Renal cortex interstitium (tissue), 11 donors: Measurements from ENCODE around the gene AMPD3. TPM values are rescaled to one million over a fixed set of nuclear protein-coding genes. Genes with fewer than 3 reads are reported as not detected.
A peak's percentile ranks its signal among the peaks of the same experiment; 100 is the strongest.

Source experiments
- DNase-seq, 11 donors: peaks; one replicate each; pipeline ENCODE4 v3.0.0-alpha.2; 2013; ENCODE audit warnings: low read depth in 9 of 11, low spot score in 4 of 11; ENCODE audit errors: extremely low read depth in 1 of 11
- polyA plus RNA-seq, 3 donors: library from polyadenylated mRNA; unstranded; fragments of 120-200 nt; gene quantifications; one replicate each; pipeline ENCODE4 v1.2.1, GENCODE V29; 2013; ENCODE audit not compliant: insufficient read length in 3 of 3

Gene AMPD3
- polyA plus RNA-seq, 3 donors: 5.0 to 7.2 (median 5.7) TPM

DNA sequence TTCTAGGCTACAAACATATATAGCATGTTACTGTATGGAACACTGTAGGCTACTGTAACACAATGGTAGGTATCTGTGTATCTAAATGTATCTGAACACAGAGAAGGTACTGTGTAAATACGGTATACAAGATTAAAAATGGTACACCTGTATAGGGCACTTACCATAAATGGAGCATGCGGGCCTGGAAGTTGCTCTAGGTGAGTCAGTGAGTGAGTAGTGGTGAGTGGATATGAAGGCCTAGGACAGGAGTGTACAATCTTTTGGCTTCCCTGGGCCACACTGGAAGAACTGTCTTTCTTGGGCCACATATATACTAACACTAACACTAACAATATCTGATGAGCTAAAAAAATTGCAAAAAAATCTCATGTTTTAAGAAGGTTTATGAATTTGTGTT, 64.6 kb downstream of the AMPD3 start:
- no peak for DNase-seq

- no peak for DNase-seq
Observed at GRCh38 chr11:10520562-10520961, 65.5 kb downstream of the AMPD3 start.

DNA sequence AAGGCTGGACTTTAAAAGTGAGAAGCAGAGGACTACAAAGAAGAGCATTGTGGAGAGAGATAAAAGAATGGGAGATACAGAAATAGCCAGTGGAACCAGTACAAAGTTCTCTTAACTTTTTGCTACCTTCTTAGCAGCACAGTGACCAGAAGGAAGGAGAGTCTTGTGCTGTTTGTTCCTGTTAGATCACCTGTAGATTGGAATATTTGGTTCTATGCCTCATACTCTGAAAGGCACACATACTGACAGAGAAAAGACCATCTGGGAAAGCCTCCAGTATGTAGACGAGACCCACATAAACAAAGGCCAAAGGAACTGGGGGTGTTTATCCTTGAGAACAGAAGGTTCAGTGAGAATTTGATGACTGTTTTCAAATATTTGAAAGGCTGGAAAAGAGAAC, 67.2 kb downstream of the AMPD3 start:
- DNase-seq: no peak

GRCh38 chr11:10522921-10523320, 67.9 kb downstream of the AMPD3 start:
- no peak for DNase-seq

- peak in 4 of 11 donors; percentile 9 to 45 (median 27) for DNase-seq
Observed at GRCh38 chr11:10524471-10524870, 69.4 kb downstream of the AMPD3 start.

GRCh38 chr11:10526974-10527918, 72.2 kb downstream of the AMPD3 start:
- no peak for DNase-seq

- no peak for DNase-seq
Observed at GRCh38 chr11:10528121-10528520, 73.1 kb downstream of the AMPD3 start.

GRCh38 chr11:10529279-10529678, 74.2 kb downstream of the AMPD3 start:
- DNase-seq: no peak

- no peak for DNase-seq
Observed at GRCh38 chr11:10532526-10532925, 77.5 kb downstream of the AMPD3 start.

DNA sequence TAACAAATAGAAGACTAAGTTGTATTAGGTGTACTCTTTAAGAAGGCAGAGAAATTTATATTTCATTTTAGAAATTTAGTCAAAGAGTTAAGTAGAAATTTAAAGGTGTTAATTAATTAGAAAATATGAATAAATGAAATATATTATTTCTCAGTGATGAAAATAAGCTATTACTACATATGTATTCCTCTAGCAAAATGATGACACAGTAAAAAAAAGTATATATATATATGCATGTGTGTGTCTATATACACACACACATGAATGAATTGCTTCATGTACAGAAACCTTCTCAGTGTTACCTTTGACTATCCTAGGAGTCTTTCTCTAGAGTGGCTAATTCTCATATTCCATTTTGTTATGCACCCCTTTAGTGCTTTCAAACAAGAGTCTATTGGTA, 78.3 kb downstream of the AMPD3 start:
- no peak for DNase-seq

DNA sequence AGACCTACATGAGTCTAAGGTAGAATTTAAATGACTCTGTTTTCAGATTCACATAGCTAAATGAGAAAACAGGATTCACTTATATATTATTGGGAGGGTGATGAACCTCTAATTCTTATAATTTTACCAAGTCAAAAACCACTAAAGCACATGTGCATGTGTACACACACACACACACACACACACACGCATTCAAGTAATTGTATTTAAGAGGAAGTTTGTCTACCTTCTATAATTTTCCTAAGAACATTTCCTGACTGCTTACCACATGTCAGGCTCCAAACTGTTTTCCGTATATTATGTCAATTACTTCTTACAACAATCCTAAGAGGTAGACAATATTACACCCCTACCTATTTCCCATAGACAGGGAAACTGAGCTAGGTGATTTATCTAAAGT, 79.3 kb downstream of the AMPD3 start:
- no peak for DNase-seq

- no peak for DNase-seq
Observed at GRCh38 chr11:10537600-10537999, 82.5 kb downstream of the AMPD3 start.

GRCh38 chr11:10538924-10539323, 83.9 kb downstream of the AMPD3 start:
- no peak for DNase-seq

DNA sequence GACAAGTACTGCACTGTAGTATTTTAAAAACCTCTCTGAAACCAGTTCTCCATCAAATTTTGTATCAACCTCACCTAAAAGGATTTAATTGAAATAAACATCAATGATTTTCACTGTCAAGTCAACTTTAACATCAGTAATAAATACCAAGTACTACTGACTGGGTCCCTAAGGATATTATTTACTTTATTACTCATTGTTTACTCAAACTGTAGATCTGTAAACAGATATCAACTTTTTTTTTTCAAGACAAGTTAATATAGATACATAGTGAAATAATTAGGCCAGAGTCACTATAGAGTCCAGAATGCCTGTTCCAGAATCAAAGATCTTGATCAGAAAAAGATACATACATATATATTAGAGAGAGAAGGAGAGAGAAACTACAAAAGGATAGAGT, 84.3 kb downstream of the AMPD3 start:
- no peak for DNase-seq

DNA sequence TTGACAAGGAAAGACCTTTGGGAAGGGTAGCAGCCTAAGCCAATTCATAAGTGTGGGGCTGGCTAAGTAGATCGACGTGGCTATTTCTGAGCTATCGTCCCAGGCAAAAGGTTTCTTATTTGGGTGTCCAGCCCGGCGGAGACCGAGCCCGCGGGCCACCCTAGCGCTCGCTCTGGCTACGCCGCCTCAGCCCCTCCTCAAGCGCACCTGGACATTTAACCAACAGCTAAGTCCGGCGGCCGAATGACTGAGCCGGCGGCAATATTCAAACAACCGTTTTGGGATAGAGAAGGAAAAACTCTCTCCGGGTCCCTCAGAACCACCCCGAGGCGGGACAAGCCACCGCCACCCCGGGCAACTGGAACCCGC, 85.5 kb downstream of the AMPD3 start:
- DNase-seq: peak in 4 of 11 donors; percentile 20 to 39 (median 30)

DNA sequence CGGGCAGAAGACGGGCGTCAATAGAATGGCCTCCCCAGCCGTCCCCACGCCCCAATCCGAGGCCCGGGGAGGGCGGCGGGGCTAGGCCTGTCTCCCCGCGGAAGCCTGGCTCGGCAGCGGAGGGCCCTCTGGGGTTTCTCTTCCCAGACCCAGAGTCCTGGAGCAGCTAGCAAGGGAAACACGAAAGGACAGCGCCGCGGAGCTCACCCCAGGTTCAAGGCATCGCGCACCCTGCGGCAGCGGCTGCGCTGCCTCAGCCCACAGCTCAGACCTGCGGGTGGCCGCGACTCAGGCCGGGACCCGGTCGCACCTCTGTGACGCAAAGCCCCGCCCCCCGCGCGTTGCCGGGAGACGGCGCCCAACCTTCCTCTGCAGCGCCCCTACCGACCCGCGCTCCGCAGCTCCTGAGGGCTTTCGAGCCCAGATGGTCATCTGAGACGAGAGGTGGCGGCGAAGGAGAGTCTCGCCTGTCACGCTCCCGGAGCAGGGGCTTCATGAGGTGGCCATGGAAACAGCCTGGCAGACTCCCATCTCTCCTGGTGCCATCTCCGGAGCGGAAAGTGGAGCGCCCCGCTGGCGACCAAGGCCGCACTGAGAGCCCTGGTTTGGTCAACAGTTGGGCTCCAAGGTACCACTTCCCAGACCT, 86.0 kb downstream of the AMPD3 start, which contains the start of gene RNF141:
Gene RNF141 (minus strand): TSS at position 273 of the 646 bp plus-strand sequence. CDS start 7,029 bp downstream, outside the sequence.
- peak; percentile 80 to 94 (median 92) for DNase-seq

DNA sequence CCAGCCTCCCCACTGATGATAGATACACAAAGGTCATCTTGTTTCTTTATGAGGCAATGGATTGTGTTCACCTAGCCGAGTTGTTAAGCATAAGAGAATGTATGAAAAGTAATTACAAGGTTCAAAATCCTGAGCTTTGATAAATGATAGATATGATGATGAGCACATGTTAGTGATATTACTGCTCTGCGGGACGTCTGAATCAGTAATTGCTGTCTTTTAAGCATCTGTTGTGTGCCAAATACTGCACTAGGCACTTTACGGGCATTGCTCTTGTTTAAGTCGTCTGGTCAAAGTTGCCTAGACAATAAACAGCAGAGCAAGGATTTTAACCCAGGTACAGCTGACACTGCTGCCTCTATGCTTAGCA, 86.5 kb downstream of the AMPD3 start:
- no peak for DNase-seq

DNA sequence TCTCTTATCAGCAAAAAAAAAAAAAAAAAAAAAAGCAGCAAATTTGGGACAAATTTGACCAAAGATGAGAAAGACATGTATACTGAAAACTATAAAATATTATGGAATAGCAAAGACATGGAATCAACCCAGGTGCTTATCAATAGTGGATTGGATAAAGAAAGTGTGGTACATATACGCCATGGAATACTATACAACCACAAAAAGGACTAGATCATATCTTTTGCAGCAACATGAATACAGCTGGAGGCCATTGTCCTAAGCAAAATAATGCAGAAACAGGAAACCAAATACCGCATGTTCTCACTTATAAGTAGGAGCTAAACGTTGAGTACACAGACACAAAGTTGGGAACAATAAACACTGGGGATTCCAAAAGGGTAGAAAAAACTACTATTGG, 87.7 kb downstream of the AMPD3 start:
- DNase-seq: no peak

- DNase-seq: no peak
Observed at GRCh38 chr11:10543782-10544181, 88.7 kb downstream of the AMPD3 start.
